OCI-LY7 (cell line): ENCODE measurements around the gene TMTC2.

Experiments used
- EZH2phosphoT487 ChIP-seq: fragments of 200-600 bp; sonication (generic); IDR thresholded peaks from 2 replicates; pipeline ENCODE4 v1.6.1; 2018; ENCODE audit warnings: low read depth, borderline replicate concordance, mild to moderate bottlenecking, mixed run types, antibody characterized with exemption, low read length, moderate library complexity, mixed read lengths
- TF ChIP-seq, protein P1 (sequence below): fragments of 200-600 bp; sonication (generic); conservative IDR thresholded peaks from 2 replicates; pipeline ENCODE4 v1.5.1; 2014; ENCODE audit warnings: mild to moderate bottlenecking, antibody characterized with exemption, low read length, moderate library complexity, mixed read lengths

DNA sequence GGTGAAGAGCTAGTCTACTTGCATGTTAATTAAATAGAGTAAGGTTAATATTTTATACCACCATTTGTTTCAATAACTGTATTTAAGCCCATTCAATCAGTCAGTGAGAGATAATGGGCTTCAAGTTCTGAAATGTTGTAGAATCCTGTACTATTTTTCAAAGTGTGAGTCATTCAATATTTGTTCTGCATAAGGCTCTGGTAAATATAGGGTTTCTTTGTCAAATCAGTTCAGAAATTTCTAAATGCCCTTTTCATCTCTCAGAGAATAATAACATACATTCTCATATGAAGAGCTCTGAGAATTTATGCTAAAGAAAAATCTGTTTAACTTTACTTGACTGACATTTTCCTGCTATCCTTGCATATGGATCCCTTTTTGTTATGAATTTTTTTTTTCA is 493.3 kb downstream of the TMTC2 start:
- TF ChIP-seq, protein P1, sequence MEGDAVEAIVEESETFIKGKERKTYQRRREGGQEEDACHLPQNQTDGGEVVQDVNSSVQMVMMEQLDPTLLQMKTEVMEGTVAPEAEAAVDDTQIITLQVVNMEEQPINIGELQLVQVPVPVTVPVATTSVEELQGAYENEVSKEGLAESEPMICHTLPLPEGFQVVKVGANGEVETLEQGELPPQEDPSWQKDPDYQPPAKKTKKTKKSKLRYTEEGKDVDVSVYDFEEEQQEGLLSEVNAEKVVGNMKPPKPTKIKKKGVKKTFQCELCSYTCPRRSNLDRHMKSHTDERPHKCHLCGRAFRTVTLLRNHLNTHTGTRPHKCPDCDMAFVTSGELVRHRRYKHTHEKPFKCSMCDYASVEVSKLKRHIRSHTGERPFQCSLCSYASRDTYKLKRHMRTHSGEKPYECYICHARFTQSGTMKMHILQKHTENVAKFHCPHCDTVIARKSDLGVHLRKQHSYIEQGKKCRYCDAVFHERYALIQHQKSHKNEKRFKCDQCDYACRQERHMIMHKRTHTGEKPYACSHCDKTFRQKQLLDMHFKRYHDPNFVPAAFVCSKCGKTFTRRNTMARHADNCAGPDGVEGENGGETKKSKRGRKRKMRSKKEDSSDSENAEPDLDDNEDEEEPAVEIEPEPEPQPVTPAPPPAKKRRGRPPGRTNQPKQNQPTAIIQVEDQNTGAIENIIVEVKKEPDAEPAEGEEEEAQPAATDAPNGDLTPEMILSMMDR: no peak
- no peak for TF ChIP-seq EZH2phosphoT487
